ENCODE data around the gene LAGE3.

- TF ChIP-seq CTCF (conservative IDR thresholded peaks at IDR 0.05; ENCODE audit: low read length): no peak
- no peak for TF ChIP-seq EZH2phosphoT487 (IDR thresholded peaks at IDR 0.05; ENCODE audit: borderline replicate concordance)
Observed at GRCh38 chrX:154449618-154450017, 29.5 kb downstream of the LAGE3 start.

All from Loucy (cell line).